ENCODE data around the gene MAP2K5.

GRCh38 chr15:67613708-67614107, 71.2 kb downstream of the MAP2K5 start:
- TF ChIP-seq E2F6 (IDR thresholded peaks at IDR 0.05; ENCODE audit: borderline replicate concordance in 1 of 2, extremely low read depth in 1 of 2, insufficient read depth in 1 of 2, insufficient read length in 1 of 2, low read depth in 1 of 2, low read length in 1 of 2, poor library complexity in 1 of 2, severe bottlenecking in 1 of 2) (no peak), NFIC (IDR thresholded peaks at IDR 0.05) (no peak), KAT2B (IDR thresholded peaks at IDR 0.05; ENCODE audit: low read depth, low read length) (no peak), RFX5 (IDR thresholded peaks at IDR 0.05; ENCODE audit: low read depth, low read length) (no peak), MEF2A (IDR thresholded peaks at IDR 0.05; ENCODE audit: control insufficient read depth, low read depth, low read length) (no peak), TEAD4 (IDR thresholded peaks at IDR 0.05; ENCODE audit: low read length) (no peak), TEAD4 (CRISPR knock-in tag; IDR thresholded peaks at IDR 0.05; ENCODE audit: borderline replicate concordance) (no peak), NCOA6 (IDR thresholded peaks at IDR 0.05) (no peak)
